CD4-positive, alpha-beta T cell treated with Interferon gamma for 1 hour (primary cell): ENCODE results near the gene GAPDHS.

ENCODE experiments used
- DNase-seq: peaks from one replicate; pipeline ENCODE4 v3.0.0-alpha.2; 2020

The GAPDHS gene

GRCh38 chr19:35558400-35559280 is 25.4 kb downstream of the GAPDHS start:
- no peak for DNase-seq

- no peak for DNase-seq
These were observed 26.0 kb downstream of the GAPDHS start for GRCh38 chr19:35559281-35559659.

GRCh38 chr19:35559781-35560180 is 26.5 kb downstream of the GAPDHS start:
- no peak for DNase-seq

GRCh38 chr19:35560271-35560670 is 27.0 kb downstream of the GAPDHS start:
- no peak for DNase-seq

GRCh38 chr19:35560677-35561076 is 27.4 kb downstream of the GAPDHS start:
- no peak for DNase-seq

- no peak for DNase-seq
These were observed 28.2 kb downstream of the GAPDHS start for GRCh38 chr19:35561436-35561835.

GRCh38 chr19:35562336-35562735 is 29.1 kb downstream of the GAPDHS start:
- DNase-seq, result no peak

GRCh38 chr19:35562776-35563175 is 29.5 kb downstream of the GAPDHS start:
- DNase-seq, result no peak

- DNase-seq, result no peak
These were observed 30.1 kb downstream of the GAPDHS start, which contains the start of gene ATP4A for GRCh38 chr19:35563207-35563829. Gene ATP4A, minus strand, starts transcription at chr19:35563658. Its CDS starts 29 bp downstream, at chr19:35563629.

- DNase-seq, result no peak
These were observed 32.0 kb downstream of the GAPDHS start for GRCh38 chr19:35565016-35565856.

- DNase-seq, result no peak
These were observed 33.5 kb downstream of the GAPDHS start for GRCh38 chr19:35566738-35567137.

GRCh38 chr19:35569281-35569781 is 36.1 kb downstream of the GAPDHS start:
- DNase-seq, result no peak

- DNase-seq, result no peak
These were observed 38.2 kb downstream of the GAPDHS start for GRCh38 chr19:35571406-35571965.

GRCh38 chr19:35577918-35578317 is 44.7 kb downstream of the GAPDHS start:
- no peak for DNase-seq

GRCh38 chr19:35578707-35579106 is 45.5 kb downstream of the GAPDHS start:
- no peak for DNase-seq

GRCh38 chr19:35582760-35583159 is 49.5 kb downstream of the GAPDHS start:
- DNase-seq, result no peak

GRCh38 chr19:35585848-35586247 is 52.6 kb downstream of the GAPDHS start, which contains the start of gene PMIS2:
Gene PMIS2, plus strand, starts transcription at chr19:35586173. Its CDS starts 87 bp downstream, at chr19:35586260.
- DNase-seq, result peak; percentile 5

GRCh38 chr19:35587321-35587720 is 54.1 kb downstream of the GAPDHS start:
- no peak for DNase-seq

GRCh38 chr19:35590875-35591274 is 57.6 kb downstream of the GAPDHS start:
- no peak for DNase-seq

GRCh38 chr19:35592226-35592625 is 59.0 kb downstream of the GAPDHS start:
- DNase-seq, result peak; percentile 5
